Melanocyte of skin (primary cell): Measurements from ENCODE around the gene ZNF830. TPM values are rescaled to one million over a fixed set of nuclear protein-coding genes. Genes with fewer than 3 reads are reported as not detected.

Experiments used
- total RNA-seq, 2 donors: library from RNA; depleted of rRNA; stranded (reverse); fragments of >200 nt; gene quantifications; 2 replicates each; pipeline ENCODE4 v1.2.3, GENCODE V29; 2012

ZNF830 gene, protein sequence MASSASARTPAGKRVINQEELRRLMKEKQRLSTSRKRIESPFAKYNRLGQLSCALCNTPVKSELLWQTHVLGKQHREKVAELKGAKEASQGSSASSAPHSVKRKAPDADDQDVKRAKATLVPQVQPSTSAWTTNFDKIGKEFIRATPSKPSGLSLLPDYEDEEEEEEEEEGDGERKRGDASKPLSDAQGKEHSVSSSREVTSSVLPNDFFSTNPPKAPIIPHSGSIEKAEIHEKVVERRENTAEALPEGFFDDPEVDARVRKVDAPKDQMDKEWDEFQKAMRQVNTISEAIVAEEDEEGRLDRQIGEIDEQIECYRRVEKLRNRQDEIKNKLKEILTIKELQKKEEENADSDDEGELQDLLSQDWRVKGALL
- 1 to 10 TPM; 6.9 to 10.0 TPM for total RNA-seq

DNA sequence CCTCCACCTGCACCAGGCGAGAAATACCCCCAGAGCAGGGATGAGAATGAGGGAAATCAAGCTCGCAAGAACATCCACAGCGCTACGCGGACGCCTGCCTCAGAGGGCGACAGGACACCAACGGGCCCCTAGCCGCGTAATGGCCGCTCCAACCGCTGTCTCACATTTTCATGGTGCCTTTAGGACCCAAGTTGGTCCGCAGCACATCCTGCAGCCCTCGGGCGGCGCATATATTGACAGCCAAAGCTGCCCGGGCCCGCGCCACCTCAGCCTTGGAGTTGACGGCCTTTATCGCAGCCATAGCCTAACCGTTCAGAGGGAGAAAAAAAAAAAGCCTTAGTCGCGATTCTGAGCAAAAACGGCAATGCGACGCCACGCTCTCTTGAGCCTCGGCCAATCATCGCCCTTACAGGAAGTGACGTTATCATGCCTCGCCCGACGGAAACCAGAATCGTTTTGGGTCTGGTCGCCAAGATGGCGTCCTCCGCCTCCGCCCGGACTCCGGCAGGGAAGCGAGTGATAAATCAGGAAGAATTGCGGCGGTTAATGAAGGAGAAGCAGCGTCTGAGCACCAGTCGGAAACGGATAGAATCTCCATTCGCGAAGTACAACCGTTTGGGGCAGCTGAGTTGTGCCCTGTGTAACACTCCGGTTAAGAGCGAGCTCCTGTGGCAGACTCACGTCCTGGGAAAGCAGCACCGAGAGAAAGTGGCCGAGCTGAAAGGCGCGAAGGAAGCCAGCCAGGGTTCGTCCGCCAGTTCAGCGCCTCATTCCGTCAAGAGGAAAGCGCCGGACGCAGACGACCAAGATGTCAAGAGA, at the start of gene ZNF830, which contains the start of gene CCT6B:
TSS of gene ZNF830 (plus strand) at position 448 of the 819 bp plus-strand sequence. CDS start at position 475, 27 bp downstream.
TSS of gene CCT6B (minus strand) at position 368 of the 819 bp plus-strand sequence. CDS start at position 301, 67 bp downstream.

DNA sequence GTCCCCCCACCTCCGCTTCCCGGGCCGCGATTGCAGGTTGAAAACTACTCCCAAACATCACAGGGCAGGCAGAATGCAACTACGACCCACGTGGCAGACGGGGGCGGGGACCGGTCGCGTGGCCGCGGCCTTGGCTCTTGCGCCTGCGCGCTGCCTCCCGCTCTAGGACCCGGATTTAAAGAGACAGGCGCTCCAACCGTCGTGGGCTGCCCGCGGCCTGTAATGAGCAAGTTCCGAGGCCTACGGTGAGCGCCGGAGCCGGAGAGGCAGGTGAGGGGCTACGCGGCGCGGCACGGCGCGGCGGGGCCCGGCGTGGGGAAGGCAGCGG, 19.0 kb downstream of the ZNF830 start, which contains the start of gene LIG3:
TSS of gene LIG3 (plus strand) at position 160 of the 328 bp plus-strand sequence. CDS start 2,494 bp downstream, outside the sequence.

Other genes starting within 250 kb of the ZNF830 start
- 1 to 10 TPM in 1 of 2 donors, under 1 TPM in 1; 0.67 to 2.8 TPM for gene CCT6B, start 80 bp upstream of the ZNF830 start, total RNA-seq
- gene LIG3, start 19.0 kb downstream of the ZNF830 start, total RNA-seq, result 10 to 100 TPM; 27.9 to 30.6 TPM
- gene RFFL, start 102.2 kb downstream of the ZNF830 start, total RNA-seq, result 1 to 10 TPM; 10.0 TPM
- 1 to 10 TPM; 9.6 to 9.7 TPM for gene RAD51D, start 158.3 kb downstream of the ZNF830 start, total RNA-seq
- gene FNDC8, start 160.1 kb downstream of the ZNF830 start, total RNA-seq, result not detected
- 10 to 100 TPM in 1 of 2 donors, 1 to 10 TPM in 1; 10.0 to 20.0 TPM for gene NLE1, start 180.8 kb downstream of the ZNF830 start, total RNA-seq
- not detected for gene UNC45B, start 186.3 kb downstream of the ZNF830 start, total RNA-seq
- not detected for gene SLC35G3, start 232.9 kb downstream of the ZNF830 start, total RNA-seq